SIG-M5 treated with dmso at 0.1 percent for 504 hours (cell line): Measurements from ENCODE around the gene FBN1.
A peak's percentile ranks its signal among the peaks of the same experiment; 100 is the strongest.

Experiments
- DNase-seq: peaks from one replicate; lab custom pipeline; 2025; ENCODE audit not compliant: unreplicated experiment; lab: John Stamatoyannopoulos, UW

Gene FBN1

DNA sequence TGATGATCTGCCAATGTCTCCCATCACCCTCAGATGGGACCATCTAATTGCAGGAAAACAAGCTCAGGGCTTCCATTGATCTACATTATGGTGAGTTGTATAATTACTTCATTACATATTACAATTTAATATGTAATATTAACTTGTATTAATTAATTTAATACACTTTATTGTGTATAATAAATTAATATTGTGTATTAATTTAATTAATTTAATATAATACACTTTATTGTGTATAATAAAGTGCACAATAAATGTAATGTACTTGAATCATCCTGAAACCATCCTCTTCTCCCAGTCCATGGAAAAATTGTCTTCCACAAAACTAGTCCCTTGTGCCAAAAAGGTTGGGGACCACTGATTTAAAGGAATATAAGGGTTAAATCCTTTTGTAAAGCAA, 123.4 kb downstream of the FBN1 start:
- no peak for DNase-seq

DNA sequence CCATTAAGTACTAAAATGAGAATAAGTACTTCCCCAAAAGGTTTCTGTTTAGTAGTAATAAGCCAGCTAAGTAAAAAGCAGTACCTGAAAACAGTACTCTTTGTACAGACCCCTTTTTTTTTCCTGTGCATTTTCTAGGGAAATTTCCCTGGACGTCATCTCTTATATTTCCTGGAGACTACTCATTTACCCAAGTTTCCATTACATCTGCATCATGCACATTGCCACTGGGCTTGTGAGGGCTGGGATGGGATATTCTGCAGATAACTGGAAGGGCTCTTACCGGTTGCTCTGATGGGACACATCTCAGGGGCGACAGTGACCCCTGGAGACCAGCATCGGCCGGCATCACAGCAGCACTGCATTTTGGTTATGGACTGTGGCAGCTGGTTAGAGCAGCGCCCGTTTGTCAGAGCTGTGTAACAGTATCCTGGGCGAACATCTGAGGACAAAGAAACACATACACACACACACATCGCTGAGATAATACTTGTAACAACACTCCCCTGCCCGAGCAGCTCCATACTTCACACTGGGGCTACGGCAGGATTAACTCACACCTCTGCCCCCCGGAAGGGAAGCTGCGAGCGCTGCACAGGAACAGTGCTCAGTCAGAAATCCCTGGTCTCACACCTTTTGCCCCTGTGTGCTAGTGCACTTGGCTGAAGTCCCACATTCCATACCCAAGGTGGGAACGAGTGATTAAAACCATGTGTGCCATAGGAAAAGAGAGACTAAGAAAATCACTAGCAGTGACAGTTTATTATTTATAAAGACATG, 124.9 kb downstream of the FBN1 start:
- no peak for DNase-seq

DNA sequence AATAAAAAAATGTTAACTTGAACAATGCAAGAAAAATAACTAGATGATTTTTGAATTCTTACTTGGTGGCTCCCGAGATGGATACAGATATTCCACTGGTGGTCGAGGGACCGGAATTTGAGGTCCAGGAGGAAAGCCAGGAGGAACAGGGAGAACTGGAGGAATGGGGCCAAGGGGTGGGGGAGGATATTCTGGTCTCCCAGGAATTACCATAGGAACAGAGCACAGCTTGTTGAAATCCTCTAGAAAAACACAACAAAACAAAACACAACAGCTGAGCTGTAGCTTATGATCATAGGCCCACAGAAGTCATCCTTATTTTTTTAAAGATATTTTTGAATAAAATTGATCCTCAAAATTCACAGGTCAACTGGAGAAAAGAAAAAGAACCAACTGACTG, 129.4 kb downstream of the FBN1 start:
- no peak for DNase-seq

DNA sequence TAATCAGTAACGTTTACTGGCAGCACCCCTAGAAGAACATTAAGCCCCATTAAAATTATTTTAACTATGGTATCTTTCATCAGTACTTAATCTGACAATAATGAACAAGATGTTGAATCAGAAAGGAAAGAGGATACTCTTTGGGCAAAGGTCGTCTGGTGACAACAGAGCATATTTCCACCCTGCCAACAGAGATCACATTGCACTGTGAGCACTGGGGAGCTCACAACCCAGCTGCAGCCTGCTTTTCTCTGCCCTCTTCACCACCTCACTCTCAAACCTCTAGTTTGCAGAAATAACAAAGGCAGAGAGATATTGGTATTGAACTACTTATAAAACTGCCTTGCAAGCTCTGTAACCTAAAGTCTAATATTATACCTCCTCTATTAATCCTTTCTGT, 130.0 kb downstream of the FBN1 start:
- no peak for DNase-seq

DNA sequence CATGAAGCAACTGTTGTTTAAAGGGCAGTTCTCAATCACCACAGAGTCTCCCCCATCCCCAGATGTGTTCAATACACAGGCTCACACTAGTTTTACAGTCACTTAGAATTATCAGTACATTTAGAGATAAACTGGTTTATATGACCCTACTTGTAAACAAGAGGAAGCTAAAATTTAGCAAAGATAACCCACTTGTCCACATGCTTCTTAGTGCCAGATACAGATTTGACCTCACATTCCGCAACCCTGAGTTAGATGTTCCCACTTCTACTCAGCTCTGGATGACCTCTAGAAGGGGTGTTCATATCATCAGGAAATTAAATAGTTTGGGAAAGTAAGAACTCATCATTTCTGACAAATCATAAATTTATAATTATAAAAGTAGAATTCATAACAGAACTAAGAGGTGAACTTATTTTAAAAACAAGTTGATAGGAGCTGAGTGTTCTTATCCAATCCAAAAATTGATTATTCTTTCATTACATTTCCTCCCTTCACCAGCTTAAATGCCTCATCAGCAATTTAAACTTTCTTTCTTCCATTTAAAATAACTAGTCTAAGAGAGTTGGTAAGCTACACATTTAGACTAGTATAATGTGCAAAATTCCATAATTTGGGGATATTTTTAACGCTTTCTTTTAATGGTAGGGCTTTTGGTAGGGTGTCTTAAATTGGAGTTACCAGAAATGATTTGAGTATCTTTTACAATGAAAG, 131.2 kb downstream of the FBN1 start:
- DNase-seq, result no peak

DNA sequence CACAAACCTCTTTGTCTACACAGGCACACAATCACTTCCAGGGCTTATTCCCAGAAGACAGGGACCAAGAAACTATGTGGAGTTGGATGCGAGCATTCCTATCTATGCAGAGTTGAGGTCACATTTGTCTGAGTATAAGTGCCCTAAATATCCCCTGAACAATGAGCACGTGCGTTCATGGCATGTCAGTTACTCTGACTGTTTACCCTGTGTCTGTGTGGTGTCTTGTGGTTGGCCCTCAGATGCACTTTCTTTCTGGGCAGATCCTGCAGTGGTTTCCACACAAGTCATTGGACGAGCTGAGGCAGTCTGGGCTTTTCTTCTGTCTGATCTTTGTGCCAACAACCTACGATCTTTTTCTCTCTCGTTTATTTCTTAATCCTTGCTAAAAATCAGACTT, 134.5 kb downstream of the FBN1 start:
- DNase-seq, result no peak

DNA sequence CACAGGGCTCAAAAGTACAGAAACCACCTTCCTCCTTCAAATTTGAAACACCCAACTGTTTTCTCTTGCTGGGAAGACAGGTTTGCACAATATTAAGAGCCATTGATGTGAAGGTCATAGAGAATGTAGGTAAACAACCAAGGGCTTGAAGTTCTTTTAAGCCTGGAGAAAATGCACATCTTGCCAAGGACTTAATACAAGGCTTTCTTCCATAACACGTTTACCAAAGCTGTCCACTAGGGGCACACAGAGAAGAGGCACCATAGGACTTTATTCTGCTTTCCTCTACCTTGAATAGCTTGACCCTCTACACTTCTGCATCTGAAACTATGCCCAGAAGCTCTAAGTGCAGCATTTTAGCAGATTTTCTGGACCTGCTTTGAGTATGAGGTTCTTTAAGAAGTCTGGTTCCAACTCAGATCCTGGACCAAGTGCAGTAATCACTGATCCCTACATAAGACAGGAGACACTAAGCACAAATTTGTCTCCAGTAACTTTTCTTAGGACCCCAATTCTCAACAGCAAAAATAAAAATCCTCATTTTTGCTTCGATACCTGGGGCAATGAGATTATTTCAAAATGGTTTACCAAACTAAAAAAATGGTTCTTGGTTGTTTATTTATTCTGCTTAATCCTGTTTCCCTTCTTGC, 138.0 kb downstream of the FBN1 start:
- DNase-seq, result peak; percentile 58

DNA sequence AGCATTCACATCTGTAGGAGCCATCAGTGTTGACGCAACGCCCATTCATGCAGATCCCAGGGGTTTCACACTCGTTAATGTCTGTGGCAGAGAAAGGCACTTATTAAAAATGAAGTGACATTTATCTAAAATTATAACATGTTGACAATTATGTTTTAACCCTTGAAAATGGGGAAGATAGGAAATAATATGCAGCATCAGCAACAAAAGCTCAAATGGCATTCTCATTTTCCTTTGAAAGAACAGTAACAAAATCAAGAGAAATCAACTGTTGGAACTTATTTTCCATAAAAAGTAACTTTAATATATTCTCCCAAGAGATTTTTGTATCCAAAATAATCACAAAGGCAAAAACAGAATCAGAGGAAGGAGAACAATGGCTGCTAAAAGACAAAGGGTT, 140.4 kb downstream of the FBN1 start:
- no peak for DNase-seq

DNA sequence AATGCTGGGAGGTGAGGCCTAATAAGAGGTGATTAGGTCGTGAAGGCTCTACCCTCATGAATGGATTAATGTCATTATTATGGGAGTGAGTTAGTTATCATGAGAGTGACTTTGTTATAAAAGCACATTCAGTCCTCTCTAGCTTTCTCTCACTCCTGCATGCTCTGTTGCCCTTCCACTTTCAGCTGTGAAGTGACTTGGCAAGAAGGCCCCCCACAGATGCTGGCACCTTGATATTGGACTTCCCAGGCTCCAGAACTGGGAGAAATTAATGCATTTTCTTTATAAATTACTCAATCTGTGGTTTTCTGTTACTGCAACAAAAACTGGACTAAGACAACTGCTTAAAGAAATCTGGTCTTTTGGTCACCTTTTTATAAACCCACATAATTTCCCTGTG, 144.3 kb downstream of the FBN1 start:
- DNase-seq, result no peak

DNA sequence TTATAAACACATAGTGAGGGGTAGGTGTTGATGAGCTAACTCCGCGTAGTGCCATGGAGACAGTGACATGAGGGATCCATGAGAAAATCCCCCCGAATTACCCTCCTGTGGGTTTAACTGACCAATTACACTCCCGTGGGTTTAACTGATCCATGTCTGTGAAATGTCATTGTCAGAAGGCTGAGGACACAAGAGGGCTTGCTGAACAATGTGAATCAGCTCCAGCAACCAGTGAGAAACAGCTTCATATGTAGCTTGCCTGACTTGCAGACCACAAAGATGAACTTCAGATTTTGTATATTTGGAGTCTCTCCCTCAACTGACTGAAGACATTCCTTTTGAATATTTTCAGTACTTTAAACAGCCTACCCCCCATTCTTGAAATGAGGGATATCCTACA, 144.9 kb downstream of the FBN1 start:
- no peak for DNase-seq

DNA sequence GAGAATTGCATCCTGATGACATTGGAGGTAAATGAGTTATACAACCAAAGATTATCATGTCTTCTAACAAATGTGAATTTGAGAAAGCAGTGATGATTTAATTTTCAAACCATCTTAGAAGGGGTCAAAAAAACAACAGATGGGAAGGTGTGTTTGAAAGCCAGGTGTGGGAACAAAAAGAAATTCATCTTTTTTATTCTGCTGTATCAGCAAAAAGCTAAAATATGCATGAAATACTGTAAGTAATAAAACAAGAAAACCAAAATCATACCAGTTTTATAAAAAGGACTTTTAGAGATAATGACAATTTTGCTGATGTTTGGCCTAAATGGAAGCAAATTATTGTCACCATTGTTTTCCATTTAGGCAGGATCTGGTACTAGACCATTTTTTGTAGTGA, 145.5 kb downstream of the FBN1 start:
- DNase-seq, result no peak

DNA sequence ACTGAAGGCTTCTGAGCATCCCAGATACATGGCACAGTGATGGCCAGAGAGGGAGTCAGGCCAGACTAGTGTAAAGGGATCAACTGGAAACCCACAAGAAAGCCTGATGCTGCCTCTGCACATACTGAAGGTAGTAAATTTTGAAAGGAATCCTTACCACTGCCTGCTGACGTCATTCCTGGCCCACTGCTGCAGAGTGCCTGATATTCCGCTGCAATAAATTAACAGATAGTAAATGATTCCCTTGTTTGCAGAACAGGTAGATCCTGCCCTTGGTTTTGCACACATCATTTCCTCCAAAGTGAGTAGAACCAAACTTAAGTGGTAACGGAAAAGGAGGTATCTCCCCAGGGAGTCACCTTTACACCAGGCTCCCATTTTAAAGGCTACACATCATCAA, 146.7 kb downstream of the FBN1 start:
- no peak for DNase-seq

DNA sequence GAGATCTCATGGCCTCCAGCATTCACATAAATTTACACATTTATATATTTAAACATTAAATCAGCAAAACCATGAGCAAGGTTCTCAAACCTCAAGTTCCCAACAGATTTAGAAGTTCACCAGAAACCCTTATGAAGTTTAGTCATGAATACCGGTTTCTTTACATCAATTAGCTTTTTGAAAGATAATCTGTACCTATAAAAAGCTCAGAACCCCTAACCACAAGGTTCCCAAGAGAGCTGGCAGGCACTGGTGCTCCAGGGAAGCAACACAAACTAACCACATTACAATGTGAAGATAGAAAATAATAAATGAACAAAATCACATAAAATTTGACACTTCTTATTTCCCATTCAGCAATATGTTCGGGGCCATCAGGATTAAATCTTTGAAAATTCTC, 150.9 kb downstream of the FBN1 start:
- no peak for DNase-seq

DNA sequence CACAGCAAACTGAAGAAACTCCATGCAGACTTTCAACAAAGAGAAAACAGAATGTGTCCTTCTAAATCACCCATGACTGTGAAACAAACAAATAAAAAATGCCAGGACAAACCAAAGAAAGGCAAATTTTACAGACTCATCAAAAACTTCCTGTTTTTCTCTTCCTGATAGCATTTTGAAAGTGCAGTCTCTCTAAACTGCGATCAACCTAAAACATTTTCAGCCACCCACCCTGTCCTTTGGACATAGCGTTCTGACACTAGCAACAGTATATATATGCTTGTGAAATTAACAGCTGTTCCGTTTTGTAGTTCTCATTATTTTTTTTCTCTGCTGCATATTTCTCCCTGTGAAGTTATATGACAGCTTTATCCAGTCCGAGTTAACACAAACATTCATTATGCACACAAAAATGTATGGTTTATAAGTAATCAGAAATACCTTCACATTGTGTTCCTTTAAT, 151.7 kb downstream of the FBN1 start:
- no peak for DNase-seq

DNA sequence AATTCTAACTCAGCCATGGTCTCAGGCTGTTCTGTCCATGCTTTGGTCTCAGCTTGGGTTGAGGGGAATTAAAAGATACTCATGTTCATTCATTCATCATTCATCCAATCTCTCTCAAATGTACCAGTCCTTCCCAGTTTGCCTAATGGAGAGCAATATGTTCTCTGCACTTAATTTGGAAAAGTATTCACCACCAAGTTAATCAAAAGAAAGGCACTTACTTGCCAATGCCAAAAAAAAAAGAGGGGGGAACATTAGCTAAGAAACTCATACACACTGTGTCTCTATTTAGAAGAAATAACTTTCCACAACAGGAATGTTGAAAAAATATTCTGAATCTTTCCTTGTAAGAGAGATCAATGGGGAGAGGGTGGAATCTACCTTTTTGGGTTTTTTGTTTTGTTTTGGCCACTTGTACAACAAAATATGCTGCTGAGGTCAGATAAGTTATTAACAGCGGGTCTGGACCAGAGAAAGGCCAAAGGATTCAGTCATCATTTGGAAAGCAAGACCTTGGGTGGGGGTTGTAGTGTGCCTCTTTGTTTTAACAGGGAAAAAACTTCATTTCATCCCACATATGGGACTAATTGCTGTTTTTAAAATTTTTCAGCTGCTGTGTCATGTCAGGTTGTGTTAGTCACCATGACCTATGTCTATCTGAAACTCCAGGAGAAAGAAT, 152.3 kb downstream of the FBN1 start:
- no peak for DNase-seq

DNA sequence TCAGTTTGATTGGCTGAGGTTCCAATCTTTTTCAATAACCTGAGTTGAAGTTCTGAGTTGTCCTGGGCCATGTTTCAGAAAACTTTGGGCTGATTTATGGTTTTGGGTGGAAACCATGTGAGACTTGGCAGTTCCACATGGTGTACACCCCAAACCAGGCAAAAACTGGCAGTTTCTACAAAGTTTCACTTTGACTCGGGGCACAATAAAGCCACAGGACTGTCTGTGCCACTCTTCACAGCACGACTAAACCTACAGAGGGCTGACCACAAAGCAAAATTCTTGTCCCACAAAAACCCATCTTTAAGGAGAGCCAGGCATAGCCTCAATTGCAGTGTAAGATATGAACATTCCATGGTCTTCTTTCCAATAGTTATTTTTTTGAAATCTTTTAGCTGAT, 159.3 kb downstream of the FBN1 start:
- DNase-seq, result no peak

DNA sequence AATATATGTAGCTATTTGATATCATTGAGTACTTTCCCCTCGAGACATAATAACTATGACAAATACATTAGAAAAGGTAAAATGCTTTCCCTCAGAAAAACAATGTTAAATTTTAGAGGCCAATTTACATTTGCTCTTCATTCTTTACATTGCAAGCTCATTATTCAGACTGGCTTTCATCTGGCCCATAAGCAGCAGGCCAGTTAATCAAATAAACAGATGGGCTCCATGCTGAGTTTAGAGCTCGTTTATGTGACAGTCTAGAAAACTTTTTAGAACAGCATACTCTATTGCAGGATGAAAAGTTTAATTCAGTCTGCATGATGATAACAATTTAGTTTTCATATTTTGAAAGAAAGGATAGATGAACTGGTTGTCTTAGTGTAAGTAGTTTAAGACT, 163.7 kb downstream of the FBN1 start:
- no peak for DNase-seq

DNA sequence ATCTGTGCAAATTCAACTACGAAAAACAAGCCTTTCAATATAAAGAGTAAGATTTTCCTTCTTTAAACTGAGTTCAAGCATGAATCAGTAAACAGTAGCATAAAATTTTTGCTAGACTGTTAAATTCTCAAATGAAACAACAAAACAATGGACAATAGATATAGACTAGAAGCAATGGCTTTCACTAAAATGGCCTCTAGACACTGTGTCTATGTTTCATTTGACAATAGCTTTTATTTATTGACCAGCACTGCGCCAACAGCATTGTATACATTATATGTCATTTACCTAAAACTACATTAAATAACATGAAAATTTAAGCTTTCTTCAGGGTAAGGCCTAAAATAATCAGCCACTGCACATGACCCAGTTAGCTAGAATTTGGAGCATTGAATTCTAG, 165.8 kb downstream of the FBN1 start:
- no peak for DNase-seq

DNA sequence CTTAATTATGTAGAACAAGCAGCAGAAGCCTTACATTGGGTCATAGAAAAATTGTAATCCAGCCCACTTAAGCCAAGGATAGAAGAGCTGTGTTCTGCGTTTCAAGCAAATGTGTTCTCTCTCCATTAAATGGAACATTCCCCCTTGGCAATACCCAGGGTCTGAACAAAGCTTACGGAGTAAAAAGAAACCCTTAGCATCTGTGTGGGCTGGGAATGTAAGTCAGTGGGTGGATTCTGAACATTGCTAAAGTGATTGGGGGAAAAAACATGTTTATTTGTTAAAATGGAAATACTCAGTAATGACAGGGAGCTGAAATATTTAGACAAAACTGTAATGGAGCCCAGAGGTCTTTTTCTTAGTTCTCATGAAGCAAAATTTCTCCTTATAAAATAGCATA, 166.9 kb downstream of the FBN1 start:
- no peak for DNase-seq

DNA sequence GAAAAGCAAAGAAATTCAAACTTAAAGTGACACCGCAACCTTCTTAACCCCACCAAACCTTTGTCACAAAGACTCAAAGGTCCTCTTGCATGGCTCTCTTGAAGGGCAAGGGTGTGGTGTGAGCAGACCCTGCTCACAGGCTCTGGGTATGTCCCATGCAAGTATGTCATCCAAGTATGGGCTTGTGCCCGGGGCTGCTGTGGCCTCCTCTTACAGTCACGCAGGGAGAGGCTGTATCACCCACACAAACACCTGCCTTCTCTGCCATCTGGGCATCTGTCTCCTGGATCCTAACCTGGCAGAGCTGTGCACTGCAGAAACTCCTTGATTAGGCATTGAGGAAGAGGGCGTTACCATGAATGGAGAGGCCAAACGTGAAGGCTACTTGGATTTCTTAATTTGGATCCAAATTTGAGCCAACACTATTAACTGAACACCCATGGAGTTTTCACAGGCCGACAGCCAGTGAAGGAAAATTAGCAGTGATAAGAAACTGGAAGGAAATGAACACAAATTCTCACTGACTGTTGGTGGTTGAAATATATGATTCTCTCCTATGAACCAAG, 167.6 kb downstream of the FBN1 start:
- DNase-seq, result no peak
